Sigmoid colon (tissue), 7 donors: ENCODE results near the gene CD84. TPM values are rescaled to one million over a fixed set of nuclear protein-coding genes. Genes with fewer than 3 reads are reported as not detected.

ENCODE experiments used
- DNase-seq: peaks from one replicate; pipeline ENCODE4 v3.0.0-alpha.2; 2019
- H3K27ac ChIP-seq, 4 donors: fragments of 200-600 bp; sonication (generic); one replicate each; pipeline ENCODE4 v1.5.1; 2016 to 2019; ENCODE audit warnings: mild to moderate bottlenecking in 1 of 4
- H3K27me3 ChIP-seq, 3 donors: fragments of 200-600 bp; sonication (generic); one replicate each; pipeline ENCODE4 v1.5.1; 2019; ENCODE audit warnings: mild to moderate bottlenecking in 1 of 3
- H3K36me3 ChIP-seq, 4 donors: fragments of 200-600 bp; sonication (generic); one replicate each; pipeline ENCODE4 v1.5.1; 2016 to 2019
- H3K4me1 ChIP-seq, 4 donors: fragments of 200-600 bp; sonication (generic); one replicate each; pipeline ENCODE4 v1.5.1; 2017 to 2019
- H3K4me3 ChIP-seq, 4 donors: fragments of 200-600 bp; sonication (generic); one replicate each; pipeline ENCODE4 v1.5.1; 2017 to 2019; ENCODE audit warnings: mild to moderate bottlenecking in 2 of 4, moderate library complexity in 1 of 4
- H3K9me3 ChIP-seq, 4 donors: fragments of 200-600 bp in 3 of 4; sonication (generic) in 3 of 4; one replicate each; pipeline versions ENCODE4 v1.5.1 to v1.6.1; 2013 to 2019
- EP300 ChIP-seq, 4 donors: sonication (generic); formaldehyde crosslinking; IDR thresholded peaks; one replicate each; pipeline ENCODE4 v1.6.1; 2017; ENCODE audit warnings: antibody characterized with exemption in 4 of 4
- POLR2A ChIP-seq, 2 donors: fragments of 450-650 bp; IDR thresholded peaks; one replicate each; pipeline ENCODE4 v1.6.1; 2016; ENCODE audit warnings: antibody characterized with exemption in 2 of 2, mild to moderate bottlenecking in 2 of 2, moderate library complexity in 2 of 2
- POLR2AphosphoS5 ChIP-seq, 4 donors: sonication (generic); formaldehyde crosslinking; IDR thresholded peaks; one replicate each; pipeline ENCODE4 v1.6.1; 2017; ENCODE audit warnings: antibody characterized with exemption in 4 of 4
- WGBS, 2 donors: extraction: QIAGEN DNeasy Blood & Tissue Kit; methylation state at CpG; one replicate each; pipeline ENCODE4 v1.1.7; 2013; 5-methylcytosine and 5-hydroxymethylcytosine counted together
- intact Hi-C: fragments of 100-400 bp; cut with DNase I; formaldehyde crosslinking; loops from one replicate; pipeline ENCODE4 v1.15.1; 2023
- polyA plus RNA-seq, 3 donors: library from polyadenylated mRNA; stranded (reverse); fragments of 200-250 nt; gene quantifications; one replicate each; pipeline ENCODE4 v1.2.3, GENCODE V29; 2013
- total RNA-seq, 4 donors: library from RNA; depleted of rRNA; stranded (reverse); fragments of >200 nt; gene quantifications; one replicate each; pipeline ENCODE4 v1.1.0, GENCODE V29; 2016
- TF ChIP-seq, protein P1 (sequence below), 4 experiments: fragments of 450-650 bp in 3 of 4; fragments of 200-600 bp in 1 of 4; IDR thresholded peaks; one replicate each; pipeline ENCODE4 v1.5.1; 2016 to 2019; ENCODE audit warnings: antibody characterized with exemption in 4 of 4, mild to moderate bottlenecking in 3 of 4, moderate library complexity in 2 of 4
- donor health status: healthy with polysubstance abuse.
- donor health status: Bipolar disorder and iron deficiency.
- donor health status: healthy.

CD84 gene
- total and polyA plus RNA-seq, 7 donors = 0.60 to 7.5 (median 3.2) TPM

DNA sequence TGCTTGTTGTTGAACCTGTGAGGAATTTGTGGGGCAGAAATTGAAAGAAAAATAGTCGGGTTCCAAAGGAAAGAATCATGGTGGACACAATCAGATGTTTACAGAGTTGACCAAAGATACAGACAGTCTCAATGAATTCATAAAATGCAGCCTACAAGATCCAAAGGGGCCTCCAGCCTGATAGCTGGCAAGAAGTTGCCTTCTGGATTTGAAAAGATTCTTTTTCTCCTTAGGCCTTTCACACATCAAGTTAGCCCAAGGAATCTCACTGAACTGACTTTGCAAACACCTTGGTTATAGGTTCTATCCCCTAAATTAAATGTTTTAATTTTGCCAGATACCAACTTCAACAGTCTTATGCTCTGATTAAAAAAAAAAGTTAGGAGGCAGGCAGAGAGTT, 46.0 kb upstream of the CD84 start:
- no peaks in the 10 kb centered on the region for H3K9me3 ChIP-seq
- H3K36me3 ChIP-seq = no peaks in the 10 kb centered on the region
- DNase-seq = no peak
- no peaks in the 10 kb centered on the region for H3K4me1 ChIP-seq
- no peak overlapping the region for H3K27ac ChIP-seq
- no peak for TF ChIP-seq POLR2AphosphoS5 (IDR thresholded peaks at IDR 0.05)
- TF ChIP-seq POLR2A (IDR thresholded peaks at IDR 0.05) = no peak
- TF ChIP-seq, protein P1, sequence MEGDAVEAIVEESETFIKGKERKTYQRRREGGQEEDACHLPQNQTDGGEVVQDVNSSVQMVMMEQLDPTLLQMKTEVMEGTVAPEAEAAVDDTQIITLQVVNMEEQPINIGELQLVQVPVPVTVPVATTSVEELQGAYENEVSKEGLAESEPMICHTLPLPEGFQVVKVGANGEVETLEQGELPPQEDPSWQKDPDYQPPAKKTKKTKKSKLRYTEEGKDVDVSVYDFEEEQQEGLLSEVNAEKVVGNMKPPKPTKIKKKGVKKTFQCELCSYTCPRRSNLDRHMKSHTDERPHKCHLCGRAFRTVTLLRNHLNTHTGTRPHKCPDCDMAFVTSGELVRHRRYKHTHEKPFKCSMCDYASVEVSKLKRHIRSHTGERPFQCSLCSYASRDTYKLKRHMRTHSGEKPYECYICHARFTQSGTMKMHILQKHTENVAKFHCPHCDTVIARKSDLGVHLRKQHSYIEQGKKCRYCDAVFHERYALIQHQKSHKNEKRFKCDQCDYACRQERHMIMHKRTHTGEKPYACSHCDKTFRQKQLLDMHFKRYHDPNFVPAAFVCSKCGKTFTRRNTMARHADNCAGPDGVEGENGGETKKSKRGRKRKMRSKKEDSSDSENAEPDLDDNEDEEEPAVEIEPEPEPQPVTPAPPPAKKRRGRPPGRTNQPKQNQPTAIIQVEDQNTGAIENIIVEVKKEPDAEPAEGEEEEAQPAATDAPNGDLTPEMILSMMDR (IDR thresholded peaks at IDR 0.05) = no peak
- no peak for TF ChIP-seq EP300 (IDR thresholded peaks at IDR 0.05)
- 69 to 77% methylated on average over 1 of the region's 1 CpG for WGBS, 2 donors
- H3K27me3 ChIP-seq = no peaks in the 10 kb centered on the region
- H3K4me3 ChIP-seq = no peak overlapping the region
- intact Hi-C loops = no loop called here

- Histone ChIP-seq H3K27me3 (no peaks in the 10 kb centered on the region), H3K36me3 (no peaks in the 10 kb centered on the region), H3K27ac (no peak overlapping the region), H3K9me3 (no peaks in the 10 kb centered on the region), H3K4me3 (no peak overlapping the region), H3K4me1 (no peaks in the 10 kb centered on the region)
- intact Hi-C loops = no loop called here
- no peak for DNase-seq
- TF ChIP-seq, protein P1 (IDR thresholded peaks at IDR 0.05) = no peak
- TF ChIP-seq POLR2A (IDR thresholded peaks at IDR 0.05) = no peak
- TF ChIP-seq EP300 (IDR thresholded peaks at IDR 0.05) = no peak
- TF ChIP-seq POLR2AphosphoS5 (IDR thresholded peaks at IDR 0.05) = no peak
- WGBS, 2 donors = 62 to 88% methylated on average over 3 of the region's 3 CpGs
Measured at GRCh38 chr1:160624464-160624863, 45.2 kb upstream of the CD84 start.

DNA sequence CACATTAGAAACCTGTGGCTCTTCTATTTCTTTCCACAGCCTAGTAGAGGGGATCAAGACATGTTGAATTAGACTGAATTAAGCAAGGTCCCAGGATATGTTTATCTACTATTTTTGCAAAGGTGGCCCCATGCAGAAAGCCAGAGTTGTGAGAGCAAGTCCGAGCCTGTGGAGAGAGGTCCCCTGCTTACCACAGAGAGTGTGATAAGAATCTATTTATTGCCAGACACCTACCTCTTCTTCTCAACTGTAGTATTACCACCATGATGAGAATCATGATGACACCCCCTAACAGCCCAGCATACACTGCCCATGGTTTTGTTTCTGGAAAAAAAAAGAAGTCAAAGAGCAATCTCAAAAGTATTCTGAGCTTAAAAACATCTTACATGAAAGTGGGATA, 44.6 kb upstream of the CD84 start:
- TF ChIP-seq POLR2AphosphoS5 (IDR thresholded peaks at IDR 0.05) = no peak
- no peaks in the 10 kb centered on the region for H3K36me3 ChIP-seq
- intact Hi-C loops = no loop called here
- DNase-seq = no peak
- 51 to 89% methylated on average over 1 of the region's 1 CpG for WGBS, 2 donors
- H3K4me3 ChIP-seq = no peak overlapping the region
- no peaks in the 10 kb centered on the region for H3K4me1 ChIP-seq
- H3K9me3 ChIP-seq = no peaks in the 10 kb centered on the region
- no peak overlapping the region for H3K27ac ChIP-seq
- no peaks in the 10 kb centered on the region for H3K27me3 ChIP-seq

- no peaks in the 10 kb centered on the region for H3K36me3 ChIP-seq
- no peaks in the 10 kb centered on the region for H3K4me1 ChIP-seq
- H3K9me3 ChIP-seq = no peaks in the 10 kb centered on the region
- no peak overlapping the region for H3K27ac ChIP-seq
- no peak overlapping the region for H3K4me3 ChIP-seq
- WGBS, 2 donors = 66 to 79% methylated on average over 3 of the region's 3 CpGs
- no peak for TF ChIP-seq POLR2AphosphoS5 (IDR thresholded peaks at IDR 0.05)
- no peak for TF ChIP-seq EP300 (IDR thresholded peaks at IDR 0.05)
- TF ChIP-seq, protein P1 (IDR thresholded peaks at IDR 0.05) = no peak
- TF ChIP-seq POLR2A (IDR thresholded peaks at IDR 0.05) = no peak
- no peak for DNase-seq
- intact Hi-C loops = no loop called here
- H3K27me3 ChIP-seq = no peaks in the 10 kb centered on the region
Measured at GRCh38 chr1:160623227-160623633, 43.9 kb upstream of the CD84 start.

DNA sequence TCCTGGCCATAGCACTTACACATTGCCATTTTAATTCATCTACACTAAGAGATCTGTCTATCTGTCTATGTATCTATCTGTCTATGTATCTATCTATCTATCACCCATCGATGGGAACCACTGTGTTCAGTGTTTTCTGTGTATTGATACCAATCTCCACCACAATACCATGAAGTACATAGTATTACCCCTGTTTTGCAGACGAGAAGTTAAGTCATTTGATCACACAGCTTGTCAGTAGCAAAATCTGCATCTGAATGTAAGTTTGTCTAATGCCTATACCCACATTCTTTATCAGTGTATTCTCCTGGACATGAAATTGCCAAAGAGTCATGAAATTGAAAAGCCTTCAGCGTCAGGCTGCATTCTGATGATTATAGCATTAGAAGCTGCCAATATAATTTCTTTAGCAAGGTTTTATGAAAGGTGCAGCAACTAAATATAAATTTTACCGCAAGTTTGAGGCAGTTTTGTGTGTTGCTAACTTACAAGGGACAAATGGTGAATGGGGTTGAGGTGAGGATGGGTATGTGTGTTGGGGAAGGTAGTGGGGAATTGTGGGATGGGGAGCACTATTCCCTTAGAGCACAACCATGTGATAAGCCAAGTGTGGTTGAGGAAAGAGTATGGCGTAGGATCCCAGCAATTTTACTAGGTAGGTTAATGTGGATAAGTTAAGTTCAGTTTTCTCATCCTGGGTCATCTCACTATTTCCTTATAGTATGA, 43.4 kb upstream of the CD84 start:
- Histone ChIP-seq H3K4me1 (no peaks in the 10 kb centered on the region), H3K4me3 (no peak overlapping the region), H3K27me3 (no peaks in the 10 kb centered on the region), H3K27ac (no peak overlapping the region), H3K9me3 (no peaks in the 10 kb centered on the region), H3K36me3 (no peaks in the 10 kb centered on the region)
- TF ChIP-seq, protein P1 (IDR thresholded peaks at IDR 0.05) = no peak
- TF ChIP-seq POLR2AphosphoS5 (IDR thresholded peaks at IDR 0.05) (no peak), POLR2A (IDR thresholded peaks at IDR 0.05) (no peak), EP300 (IDR thresholded peaks at IDR 0.05) (no peak)
- no peak for DNase-seq
- WGBS, 2 donors = 89% methylated on average over 5 of the region's 5 CpGs
- intact Hi-C loops = no loop called here
